Activated gamma-delta T cell treated with Interleukin-2 at 50 U/mL for 16 hours (primary cell): ENCODE results near the gene TANGO2.

Experiments
- DNase-seq: peaks from one replicate; pipeline ENCODE4 v3.0.0-alpha.2; 2020

Gene TANGO2

DNA sequence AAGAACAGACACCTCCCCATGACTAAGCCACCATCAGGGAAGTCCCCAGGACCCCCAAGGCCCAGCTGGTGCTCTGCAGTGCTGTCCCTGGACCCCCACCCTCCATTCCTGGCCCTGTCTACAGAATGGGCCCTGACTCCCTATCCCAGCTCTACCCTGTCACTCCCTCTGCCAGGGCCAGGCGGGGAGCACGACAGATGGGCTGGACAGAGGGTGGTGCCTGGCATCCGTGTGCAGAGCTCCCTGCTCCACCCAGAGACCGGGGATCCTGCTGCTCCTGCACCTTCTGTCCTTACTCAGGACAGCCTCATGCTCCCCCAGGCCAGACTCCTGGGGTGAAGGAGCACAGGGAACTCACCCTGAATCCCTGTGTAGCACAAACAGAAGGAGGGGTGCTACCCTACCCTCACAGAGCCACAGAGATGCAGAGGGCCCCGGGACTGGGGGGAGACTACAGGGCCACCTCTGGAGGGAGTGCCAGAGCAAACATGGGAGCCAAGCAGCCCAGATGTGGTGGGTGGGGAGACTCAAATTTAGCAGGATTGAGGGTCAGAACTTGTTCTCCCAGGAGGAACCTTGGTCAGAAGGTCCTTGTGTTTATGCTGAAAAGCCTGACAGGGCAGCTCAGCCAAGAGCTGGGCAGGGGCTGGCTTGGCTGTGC lies 6.3 kb upstream of the TANGO2 start:
- DNase-seq, result no peak

- no peak for DNase-seq
Observed at GRCh38 chr22:20015187-20015625, 5.7 kb upstream of the TANGO2 start.

DNA sequence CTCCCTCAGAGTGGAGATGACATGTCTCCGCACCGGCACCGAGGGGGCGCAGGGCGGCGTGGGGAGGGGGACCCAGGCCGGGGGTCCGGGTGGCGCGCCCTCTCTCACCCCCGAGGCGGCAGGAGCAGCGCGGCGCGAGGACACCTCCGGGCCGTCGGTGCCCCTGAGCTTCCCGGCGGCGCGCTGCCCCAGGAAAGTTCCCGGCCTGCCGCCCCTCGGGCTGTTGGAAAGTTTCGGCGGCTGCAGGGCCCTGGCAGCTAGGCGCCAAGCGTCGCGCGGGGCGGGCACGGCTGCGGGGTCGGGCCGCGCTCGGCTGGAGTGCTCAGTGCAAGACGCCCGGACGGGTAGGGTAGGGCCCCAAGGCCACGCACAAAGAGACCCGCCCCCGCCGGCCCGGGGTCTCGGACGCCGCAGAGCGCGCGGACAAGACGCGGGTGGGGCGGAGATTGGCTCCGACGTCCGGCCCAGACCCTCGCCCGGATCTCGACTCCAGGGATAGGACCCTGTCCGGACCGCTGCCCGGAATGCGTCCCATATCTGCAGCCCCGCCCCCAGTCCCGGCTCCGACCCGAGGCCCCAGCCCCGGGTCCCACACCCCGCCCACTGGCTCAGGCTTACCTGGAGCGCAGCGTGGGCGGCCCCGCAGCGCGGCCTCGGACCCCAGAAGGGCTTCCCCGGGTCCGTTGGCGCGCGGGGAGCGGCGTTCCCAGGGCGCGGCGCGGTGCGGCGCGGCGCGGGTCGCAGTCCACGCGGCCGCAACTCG lies 4.8 kb upstream of the TANGO2 start:
- no peak for DNase-seq

DNA sequence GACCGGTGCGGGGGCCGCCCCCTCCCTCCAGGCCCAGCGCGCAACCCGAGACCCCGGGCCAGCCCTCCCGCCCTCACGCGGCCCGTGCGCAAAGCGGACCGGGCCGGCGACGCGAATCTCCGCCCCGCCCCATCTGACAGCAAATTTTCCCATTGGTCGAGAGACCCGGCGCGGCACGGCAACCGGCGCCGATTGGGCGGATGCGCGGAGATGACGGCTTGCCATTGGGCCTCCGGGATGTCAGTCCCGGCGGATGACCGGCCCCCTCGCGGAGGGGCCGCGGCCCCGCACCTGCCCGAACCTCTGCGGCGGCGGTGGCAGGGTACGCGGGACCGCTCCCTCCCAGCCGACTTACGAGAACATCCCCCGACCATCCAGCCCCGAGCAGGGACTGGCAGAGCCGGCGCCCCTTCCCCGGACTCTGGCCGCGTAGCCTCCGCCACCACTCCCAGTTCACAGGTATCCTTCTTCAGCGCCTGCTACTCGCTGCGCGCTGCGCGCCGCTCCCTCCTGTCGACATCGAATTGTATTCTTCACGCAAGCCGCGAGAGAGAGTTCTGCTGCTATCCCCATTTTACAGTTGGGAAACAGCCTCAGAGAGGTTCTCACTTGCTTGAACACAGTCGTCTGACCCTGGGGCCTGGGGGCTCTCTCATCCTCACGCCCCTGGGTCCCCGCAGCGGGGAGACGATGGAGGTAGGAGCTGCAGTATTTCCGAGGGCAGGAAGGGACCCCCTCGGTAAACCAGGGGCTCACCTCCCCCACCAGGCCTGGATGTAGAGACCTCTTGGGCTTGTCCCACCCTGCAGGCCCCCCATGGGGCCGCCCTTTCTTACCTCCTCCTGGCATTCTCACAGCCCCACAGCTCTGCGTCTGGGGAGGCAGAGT lies 3.9 kb upstream of the TANGO2 start, which contains the start of gene ARVCF:
Gene ARVCF (minus strand): TSS at position 90 of the 888 bp plus-strand sequence. CDS start 26,029 bp downstream, outside the sequence.
- peak; percentile 90 for DNase-seq

DNA sequence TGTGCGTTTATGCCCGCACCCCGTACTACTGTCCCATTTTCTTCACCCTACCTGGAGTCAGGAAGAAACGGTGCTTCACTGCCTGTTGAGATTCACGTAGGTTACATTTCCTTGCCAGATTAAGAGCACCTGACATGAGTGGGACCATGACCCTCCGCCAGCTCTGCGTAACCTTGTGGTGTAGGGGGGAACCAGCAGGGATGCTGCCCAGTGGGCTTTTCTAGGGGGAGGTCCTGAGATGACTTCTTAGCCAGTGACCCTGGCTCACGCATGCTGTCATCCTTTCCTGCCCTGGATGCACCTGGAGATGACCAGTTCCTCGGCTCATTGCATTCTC lies 3.3 kb upstream of the TANGO2 start:
- no peak for DNase-seq

DNA sequence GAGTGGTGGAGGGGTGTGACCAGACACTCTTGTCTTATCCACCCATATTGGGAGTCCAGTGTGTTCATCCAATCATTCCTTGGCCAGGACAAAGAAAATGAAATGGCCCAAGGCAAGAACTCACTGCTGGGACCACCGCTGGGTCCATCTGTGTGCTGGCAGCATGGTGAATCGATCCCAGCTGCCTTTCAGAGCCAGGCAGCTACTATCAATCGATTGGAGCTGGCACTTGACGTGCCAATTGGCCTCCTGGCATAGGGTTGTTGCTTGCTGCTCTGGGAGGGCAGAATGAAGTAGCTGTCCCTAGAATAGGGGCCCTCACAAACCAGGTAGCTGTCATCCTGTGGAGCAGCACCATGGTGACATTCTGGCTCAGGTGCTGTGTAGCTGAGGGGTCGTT lies 2.9 kb upstream of the TANGO2 start:
- no peak for DNase-seq

- no peak for DNase-seq
Observed at GRCh38 chr22:20019661-20020532, 1.0 kb upstream of the TANGO2 start.

DNA sequence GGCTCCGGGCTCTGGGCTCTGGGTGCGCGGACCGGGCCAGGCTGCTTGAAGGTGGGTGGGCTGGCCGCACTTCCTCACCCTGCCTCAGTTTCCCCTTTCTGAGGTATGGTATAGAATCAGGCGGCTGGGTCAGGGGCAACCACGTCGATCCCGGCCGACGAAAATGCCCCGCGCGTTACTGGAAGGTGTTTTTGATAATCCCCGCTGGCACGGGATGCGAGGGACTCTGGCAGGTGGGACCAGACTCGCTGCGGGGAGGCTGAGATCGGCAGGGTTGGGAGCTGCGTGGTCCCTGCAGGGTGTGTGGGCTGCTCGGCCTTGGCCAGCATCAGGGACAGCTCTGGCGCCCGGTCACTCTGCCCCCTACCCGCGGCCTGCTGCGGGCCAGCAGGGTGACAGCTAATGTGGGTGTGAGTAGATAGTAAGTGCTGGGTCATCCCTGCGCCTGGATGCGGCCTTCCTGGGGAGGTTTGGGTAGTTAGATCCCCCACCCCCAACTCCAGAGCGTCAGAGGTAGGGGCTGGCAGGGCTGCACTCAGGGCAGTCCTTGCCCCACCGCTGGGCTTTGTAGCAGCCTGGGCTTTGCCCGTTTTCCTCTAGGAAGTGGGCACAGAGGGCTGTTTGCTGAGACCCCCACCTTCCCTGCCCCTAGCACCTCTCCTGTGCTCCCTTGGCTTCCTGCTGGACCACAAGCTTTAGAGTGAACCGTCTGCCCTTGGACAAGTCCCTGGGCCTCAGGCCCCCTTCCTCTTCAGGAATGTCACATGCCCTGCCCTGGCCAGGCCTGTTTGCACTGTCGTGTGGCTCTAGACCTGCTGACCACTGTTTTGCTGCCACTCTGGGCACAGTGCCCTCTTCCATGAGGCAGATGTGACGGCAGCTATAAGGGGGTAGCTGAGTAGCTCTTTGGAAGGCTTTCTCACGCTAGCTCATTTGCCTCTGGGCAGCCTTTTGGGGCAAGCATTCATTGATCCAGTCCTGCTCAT lies 579 bp downstream of the TANGO2 start:
- no peak for DNase-seq

- DNase-seq, result no peak
Observed at GRCh38 chr22:20022231-20022977, 1.5 kb downstream of the TANGO2 start.

GRCh38 chr22:20022978-20023613 lies 2.2 kb downstream of the TANGO2 start:
- DNase-seq, result no peak

GRCh38 chr22:20024225-20024624 lies 3.3 kb downstream of the TANGO2 start:
- DNase-seq, result no peak

DNA sequence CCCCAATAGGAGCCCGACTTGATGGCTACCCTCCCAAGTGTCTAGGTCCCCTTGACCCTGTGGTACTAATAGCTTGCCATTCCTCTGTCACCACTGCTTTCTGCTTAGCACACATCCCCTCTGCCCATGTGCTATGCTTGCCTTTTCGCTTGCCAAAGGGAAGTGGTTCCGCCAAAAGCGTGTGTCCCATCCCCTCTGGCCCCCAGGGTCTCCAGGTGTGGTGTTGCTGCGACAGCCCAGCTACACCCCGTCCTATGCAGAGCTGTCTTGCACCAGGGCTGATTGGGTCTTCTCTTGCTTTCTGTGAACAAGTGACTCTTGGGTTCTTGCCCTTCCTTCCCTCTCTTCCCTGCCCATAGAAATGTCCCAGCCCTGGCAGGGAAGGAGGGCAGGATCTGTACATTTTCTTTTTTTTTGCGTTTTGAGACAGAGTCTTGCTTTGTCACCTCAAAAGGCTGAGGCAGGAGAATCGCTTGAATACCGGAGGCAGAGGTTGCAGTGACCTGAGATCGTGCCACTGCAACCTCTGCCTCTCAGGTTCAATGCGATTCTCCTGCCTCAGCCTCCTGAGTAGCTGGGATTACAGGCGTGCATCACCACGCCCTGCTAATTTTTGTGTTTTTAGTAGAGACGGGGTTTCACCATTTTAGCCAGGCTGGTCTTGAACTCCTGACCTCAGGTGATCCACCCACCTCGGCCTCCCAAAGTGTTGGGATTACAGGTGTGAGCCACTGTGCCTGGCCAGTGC lies 3.9 kb downstream of the TANGO2 start:
- no peak for DNase-seq

DNA sequence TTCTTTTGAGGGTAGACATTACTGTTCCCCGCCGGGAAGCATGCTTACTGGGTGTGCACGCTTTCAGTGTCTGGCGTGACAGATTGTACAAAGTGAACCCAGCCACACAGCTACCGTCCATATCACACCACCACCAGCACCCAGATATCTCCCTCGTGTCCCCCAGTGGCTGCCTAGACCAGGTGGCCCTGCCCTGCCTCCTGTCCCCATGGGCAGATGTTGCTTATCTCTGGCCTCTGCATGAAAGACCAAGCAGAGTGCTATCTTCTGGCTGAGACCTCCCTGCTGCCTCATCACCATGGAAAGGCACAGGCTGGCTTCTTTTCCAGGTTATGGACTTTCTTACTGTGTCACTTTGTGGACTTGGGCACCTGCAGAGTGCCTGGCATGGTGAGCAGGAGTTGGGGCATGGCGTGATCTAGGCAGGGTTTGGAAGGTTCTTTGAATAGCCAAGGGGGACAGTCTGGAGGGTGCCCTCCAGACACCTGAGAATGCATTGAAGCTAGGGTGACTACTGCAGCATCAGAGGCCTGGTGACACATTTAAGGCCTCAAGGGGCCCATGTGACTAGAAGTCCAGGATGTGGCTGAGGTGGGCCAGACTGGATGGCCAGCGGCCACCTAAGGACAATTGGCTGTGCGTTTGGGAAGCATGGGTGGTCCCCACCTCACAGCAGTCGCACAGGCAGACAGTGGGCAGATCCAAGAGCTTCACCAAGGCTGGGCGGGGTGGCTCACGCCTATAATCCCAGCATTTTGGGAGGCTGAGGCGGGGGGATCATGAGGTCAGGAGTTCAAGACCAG lies 4.7 kb downstream of the TANGO2 start:
- no peak for DNase-seq

GRCh38 chr22:20026204-20026908 lies 5.4 kb downstream of the TANGO2 start:
- DNase-seq, result no peak

GRCh38 chr22:20026996-20027601 lies 6.2 kb downstream of the TANGO2 start:
- DNase-seq, result no peak

GRCh38 chr22:20027966-20028854 lies 7.3 kb downstream of the TANGO2 start:
- no peak for DNase-seq
